ENCODE measurements around the gene RAMP3.

RAMP3 gene

GRCh38 chr7:45133877-45134276 lies 23.7 kb upstream of the RAMP3 start:
- Histone ChIP-seq H3K79me2 (ENCODE audit: low read length) (no peaks in the 10 kb centered on the region), H3K4me3 (ENCODE audit: low read length) (no peak overlapping the region), H3K4me2 (ENCODE audit: low read length) (no peak overlapping the region), H3K9me3 (ENCODE audit: insufficient read depth, low read length) (no peaks in the 10 kb centered on the region), H3K36me3 (replicated peaks; ENCODE audit: low read depth, low read length) (no peaks in the 10 kb centered on the region), H3K27ac (ENCODE audit: low read length) (no peak overlapping the region), H4K20me1 (ENCODE audit: insufficient read depth, low read length) (no peaks in the 10 kb centered on the region), H3K9ac (ENCODE audit: low read length) (no peak overlapping the region), H2AFZ (ENCODE audit: low read depth, low read length) (no peak overlapping the region), H3K4me1 (ENCODE audit: low read length) (peaks cover 7% of the 10 kb centered on the region), H3K27me3 (ENCODE audit: low read depth, low read length) (peaks cover 4% of the 10 kb centered on the region; the same call in 1 of the 2 replicates)
- TF ChIP-seq, protein P1, sequence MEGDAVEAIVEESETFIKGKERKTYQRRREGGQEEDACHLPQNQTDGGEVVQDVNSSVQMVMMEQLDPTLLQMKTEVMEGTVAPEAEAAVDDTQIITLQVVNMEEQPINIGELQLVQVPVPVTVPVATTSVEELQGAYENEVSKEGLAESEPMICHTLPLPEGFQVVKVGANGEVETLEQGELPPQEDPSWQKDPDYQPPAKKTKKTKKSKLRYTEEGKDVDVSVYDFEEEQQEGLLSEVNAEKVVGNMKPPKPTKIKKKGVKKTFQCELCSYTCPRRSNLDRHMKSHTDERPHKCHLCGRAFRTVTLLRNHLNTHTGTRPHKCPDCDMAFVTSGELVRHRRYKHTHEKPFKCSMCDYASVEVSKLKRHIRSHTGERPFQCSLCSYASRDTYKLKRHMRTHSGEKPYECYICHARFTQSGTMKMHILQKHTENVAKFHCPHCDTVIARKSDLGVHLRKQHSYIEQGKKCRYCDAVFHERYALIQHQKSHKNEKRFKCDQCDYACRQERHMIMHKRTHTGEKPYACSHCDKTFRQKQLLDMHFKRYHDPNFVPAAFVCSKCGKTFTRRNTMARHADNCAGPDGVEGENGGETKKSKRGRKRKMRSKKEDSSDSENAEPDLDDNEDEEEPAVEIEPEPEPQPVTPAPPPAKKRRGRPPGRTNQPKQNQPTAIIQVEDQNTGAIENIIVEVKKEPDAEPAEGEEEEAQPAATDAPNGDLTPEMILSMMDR (IDR thresholded peaks at IDR 0.05; ENCODE audit: low read depth, low read length) = no peak
- TF ChIP-seq EZH2phosphoT487 (IDR thresholded peaks at IDR 0.05; ENCODE audit: low read depth) = no peak

GRCh38 chr7:45136106-45137060 lies 21.2 kb upstream of the RAMP3 start:
- no peak for TF ChIP-seq EZH2phosphoT487 (IDR thresholded peaks at IDR 0.05; ENCODE audit: low read depth)
- TF ChIP-seq, protein P1 (IDR thresholded peaks at IDR 0.05; ENCODE audit: low read depth, low read length) = peak; percentile 90
- Histone ChIP-seq H3K9ac (ENCODE audit: low read length) (no peak overlapping the region), H2AFZ (ENCODE audit: low read depth, low read length) (peak overlapping the region; percentile 44; the same call in 1 of the 2 replicates), H3K79me2 (ENCODE audit: low read length) (no peaks in the 10 kb centered on the region), H3K4me2 (ENCODE audit: low read length) (peak overlapping the region; percentile 54), H3K27me3 (ENCODE audit: low read depth, low read length) (peaks cover 4% of the 10 kb centered on the region; the same call in 1 of the 2 replicates), H4K20me1 (ENCODE audit: insufficient read depth, low read length) (no peaks in the 10 kb centered on the region), H3K9me3 (ENCODE audit: insufficient read depth, low read length) (no peaks in the 10 kb centered on the region), H3K36me3 (replicated peaks; ENCODE audit: low read depth, low read length) (peaks cover 7% of the 10 kb centered on the region), H3K4me1 (ENCODE audit: low read length) (peaks cover 17% of the 10 kb centered on the region), H3K27ac (ENCODE audit: low read length) (no peak overlapping the region), H3K4me3 (ENCODE audit: low read length) (no peak overlapping the region)

DNA sequence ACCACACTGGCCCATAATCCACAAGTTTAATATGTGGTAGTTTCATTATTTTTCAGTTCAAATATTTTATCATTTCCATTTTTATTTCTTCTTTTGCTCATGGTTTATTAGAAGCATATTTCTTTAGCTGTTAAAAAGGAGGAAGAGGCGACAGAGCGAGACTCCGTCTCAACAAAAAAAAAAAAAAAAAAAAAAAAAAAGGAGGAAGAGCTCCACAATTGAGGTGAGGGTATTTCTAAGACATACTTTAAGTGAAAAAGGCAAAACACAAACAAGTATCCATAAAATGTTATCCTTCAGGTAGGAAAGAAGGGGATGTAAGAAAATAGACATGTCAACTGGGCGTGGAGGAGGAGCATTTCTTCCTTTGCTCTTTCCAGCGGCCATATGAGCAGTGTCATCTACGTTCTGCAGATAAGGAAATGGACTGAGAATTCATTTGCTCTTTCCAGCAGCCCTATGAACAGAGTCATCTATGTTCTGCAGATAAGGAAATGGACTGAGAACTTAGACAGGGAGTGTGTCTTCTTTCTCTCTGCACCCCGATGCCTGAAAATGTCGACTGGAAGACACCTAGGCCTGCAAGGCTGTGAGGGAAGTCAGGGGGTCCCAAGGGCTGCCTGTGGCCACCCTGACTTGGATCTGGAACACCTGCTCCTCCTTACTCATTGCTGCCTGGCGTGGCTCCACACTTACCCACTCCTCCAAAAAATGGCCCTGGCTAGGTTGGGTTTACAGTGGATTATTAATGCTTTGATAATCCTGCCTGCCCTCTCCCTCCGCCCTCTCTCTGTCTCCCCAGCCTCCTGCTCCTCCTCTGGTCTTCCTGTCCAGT lies 18.9 kb upstream of the RAMP3 start:
- TF ChIP-seq, protein P1 (IDR thresholded peaks at IDR 0.05; ENCODE audit: low read depth, low read length) = no peak
- no peak for TF ChIP-seq EZH2phosphoT487 (IDR thresholded peaks at IDR 0.05; ENCODE audit: low read depth)
- Histone ChIP-seq H3K27me3 (ENCODE audit: low read depth, low read length) (peaks cover 4% of the 10 kb centered on the region; the same call in 1 of the 2 replicates), H3K27ac (ENCODE audit: low read length) (no peak overlapping the region), H2AFZ (ENCODE audit: low read depth, low read length) (no peak overlapping the region), H3K36me3 (replicated peaks; ENCODE audit: low read depth, low read length) (peaks cover 7% of the 10 kb centered on the region), H3K4me3 (ENCODE audit: low read length) (no peak overlapping the region), H3K4me1 (ENCODE audit: low read length) (peaks cover 23% of the 10 kb centered on the region), H4K20me1 (ENCODE audit: insufficient read depth, low read length) (no peaks in the 10 kb centered on the region), H3K9ac (ENCODE audit: low read length) (no peak overlapping the region), H3K4me2 (ENCODE audit: low read length) (no peak overlapping the region), H3K79me2 (ENCODE audit: low read length) (no peaks in the 10 kb centered on the region), H3K9me3 (ENCODE audit: insufficient read depth, low read length) (no peaks in the 10 kb centered on the region)

Measured in OCI-LY3 (cell line).